Hippocampal formation (tissue), 2 donors: ENCODE data around the gene CPNE5.
"Not testable (repeated sequence)": the region's sequence is repeated elsewhere in the genome, so short reads cannot be mapped to it uniquely, and the experiment has no call there.

ENCODE experiments used
- DNase-seq, 2 donors: peaks; one replicate each; lab custom pipeline; 2025; lab: John Stamatoyannopoulos, UW

CPNE5 gene

GRCh38 chr6:36815962-36816735 is 23.1 kb downstream of the CPNE5 start:
- DNase-seq = no peak

DNA sequence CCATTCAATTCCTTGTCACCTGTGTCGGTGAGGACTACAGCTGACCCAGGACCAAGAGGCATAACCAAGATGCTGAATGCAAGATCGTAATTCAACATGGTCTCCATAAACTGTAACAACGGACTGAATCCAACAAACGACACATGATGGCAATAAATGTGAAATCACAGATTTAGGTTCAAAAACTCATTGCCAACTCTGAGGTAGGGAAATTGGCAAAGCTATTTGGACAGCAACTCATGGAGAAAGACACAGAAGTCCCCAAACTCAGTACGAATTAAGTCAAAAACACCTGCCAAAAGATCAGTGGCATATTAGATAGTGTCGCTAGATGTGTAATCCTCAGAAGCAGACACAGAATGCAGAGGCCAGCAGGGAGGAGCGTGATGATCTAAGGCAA is 25.0 kb downstream of the CPNE5 start:
- no peak for DNase-seq

GRCh38 chr6:36813526-36813925 is 25.7 kb downstream of the CPNE5 start:
- DNase-seq = no peak

DNA sequence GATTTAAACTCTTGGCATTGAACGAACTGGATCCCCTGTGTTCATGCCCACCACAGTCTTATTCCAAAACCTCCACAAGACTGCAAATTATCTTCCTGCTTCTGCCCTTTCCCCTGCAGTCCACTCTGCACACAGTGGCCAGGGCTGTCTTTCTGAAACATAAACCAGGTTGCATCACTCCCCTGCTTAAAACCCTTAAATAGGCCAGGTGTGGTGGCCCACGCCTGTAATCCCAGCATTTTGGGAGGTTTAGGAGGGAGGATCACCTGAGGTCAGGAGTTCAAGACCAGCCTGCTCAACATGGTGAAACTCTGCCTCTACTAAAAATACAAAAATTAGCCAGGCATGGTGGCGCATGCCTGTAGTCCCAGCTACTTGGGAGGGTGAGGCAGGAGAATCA is 26.2 kb downstream of the CPNE5 start:
- not testable (repeated sequence) for DNase-seq

- no peak for DNase-seq
These were observed 29.1 kb downstream of the CPNE5 start for GRCh38 chr6:36809941-36810803.

DNA sequence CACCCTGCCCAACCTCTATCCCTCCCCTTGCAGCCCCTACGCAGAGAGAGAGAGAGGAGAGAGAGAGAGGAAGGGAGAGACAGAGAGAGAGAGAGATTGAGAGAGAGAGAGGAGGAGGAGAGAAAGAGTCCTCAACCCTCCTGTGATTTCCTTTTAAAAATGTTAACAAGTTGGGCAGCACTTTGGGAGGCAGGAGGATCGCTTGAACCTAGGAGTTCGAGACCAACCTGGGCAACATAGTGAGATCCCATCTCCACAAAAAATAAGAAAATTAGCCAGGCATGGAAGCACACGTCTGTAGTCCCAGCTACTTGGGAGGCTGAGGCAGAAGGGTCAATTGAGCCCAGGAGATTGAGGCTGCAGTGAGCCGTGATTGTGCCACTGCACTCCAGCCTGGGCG is 30.1 kb downstream of the CPNE5 start:
- DNase-seq = no peak

DNA sequence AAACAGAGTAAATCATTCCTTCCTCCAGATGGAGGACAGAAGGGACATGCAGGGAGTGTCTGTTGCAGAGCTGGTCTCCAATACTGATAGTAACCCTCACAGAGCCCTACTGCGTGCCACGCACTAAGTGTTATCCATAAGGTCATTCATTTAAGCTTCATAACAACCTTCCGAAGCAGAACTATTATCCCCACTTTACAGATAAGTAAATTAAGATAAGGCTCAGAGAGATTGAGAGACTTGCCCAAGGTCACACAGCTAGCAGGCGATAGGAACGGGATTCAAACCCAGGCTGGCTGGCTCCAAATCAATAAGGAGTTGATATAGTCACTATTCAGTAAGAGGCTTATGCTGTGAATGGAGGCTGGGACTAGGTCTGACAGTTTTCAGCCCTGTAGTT is 30.6 kb downstream of the CPNE5 start:
- DNase-seq = no peak

DNA sequence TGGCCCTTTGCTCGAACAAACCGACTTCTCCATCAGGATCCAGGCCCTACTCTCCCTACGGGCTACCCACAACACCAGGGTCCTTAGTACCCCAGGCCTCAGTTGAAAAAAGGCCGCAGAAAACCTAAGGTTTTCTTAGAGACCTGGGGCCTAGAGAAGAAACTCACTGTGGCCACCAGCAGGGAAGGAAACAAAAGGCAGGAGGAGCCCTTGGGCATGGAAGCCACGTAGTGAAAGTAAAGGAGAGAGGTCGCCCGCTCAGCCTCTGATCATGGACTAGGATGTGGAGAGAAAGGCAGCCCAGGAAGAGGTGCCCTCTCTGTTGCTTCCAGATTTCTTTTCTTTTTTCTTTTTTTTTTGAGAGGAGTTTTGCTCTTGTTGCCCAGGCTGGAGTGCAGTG is 31.5 kb downstream of the CPNE5 start:
- no peak for DNase-seq

DNA sequence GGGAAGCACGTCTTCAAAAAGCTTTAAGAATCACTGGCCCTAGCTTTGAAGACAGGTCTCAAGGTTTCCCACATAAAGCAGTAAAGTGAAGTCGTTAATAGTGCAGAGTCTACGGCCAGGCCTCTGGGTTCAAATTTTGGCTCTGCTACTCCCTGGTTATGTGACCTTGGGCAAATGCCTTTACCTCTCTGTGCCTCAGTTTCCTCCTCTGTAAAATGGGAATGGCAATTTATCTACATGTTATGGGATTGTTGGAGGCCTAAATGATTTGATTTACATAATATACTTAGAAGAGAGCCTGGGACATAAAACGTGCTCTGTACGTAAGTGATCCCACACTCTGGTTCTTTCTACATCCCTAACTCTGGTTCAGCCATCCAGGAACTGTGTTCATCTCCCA is 32.1 kb downstream of the CPNE5 start:
- no peak for DNase-seq

DNA sequence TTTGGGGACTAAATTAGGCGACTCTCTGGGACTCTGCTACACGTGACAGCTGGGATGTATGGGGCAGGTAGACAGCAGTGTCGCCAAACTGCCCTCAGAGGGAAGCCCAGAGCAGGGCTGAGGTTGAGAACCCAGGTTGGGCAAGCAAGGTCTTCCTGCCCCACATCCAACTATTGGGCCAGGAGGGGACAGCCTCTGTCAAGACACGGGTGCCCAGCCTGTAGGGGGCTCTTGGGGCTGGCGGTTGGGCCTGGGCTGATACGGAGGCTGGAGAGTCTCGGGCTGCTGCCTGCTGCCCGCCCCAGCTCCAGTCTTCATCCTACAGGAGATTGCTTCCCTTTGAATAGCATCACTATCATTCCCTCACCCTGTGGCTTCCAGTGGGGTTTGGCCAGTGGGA is 33.3 kb downstream of the CPNE5 start:
- DNase-seq = no peak

DNA sequence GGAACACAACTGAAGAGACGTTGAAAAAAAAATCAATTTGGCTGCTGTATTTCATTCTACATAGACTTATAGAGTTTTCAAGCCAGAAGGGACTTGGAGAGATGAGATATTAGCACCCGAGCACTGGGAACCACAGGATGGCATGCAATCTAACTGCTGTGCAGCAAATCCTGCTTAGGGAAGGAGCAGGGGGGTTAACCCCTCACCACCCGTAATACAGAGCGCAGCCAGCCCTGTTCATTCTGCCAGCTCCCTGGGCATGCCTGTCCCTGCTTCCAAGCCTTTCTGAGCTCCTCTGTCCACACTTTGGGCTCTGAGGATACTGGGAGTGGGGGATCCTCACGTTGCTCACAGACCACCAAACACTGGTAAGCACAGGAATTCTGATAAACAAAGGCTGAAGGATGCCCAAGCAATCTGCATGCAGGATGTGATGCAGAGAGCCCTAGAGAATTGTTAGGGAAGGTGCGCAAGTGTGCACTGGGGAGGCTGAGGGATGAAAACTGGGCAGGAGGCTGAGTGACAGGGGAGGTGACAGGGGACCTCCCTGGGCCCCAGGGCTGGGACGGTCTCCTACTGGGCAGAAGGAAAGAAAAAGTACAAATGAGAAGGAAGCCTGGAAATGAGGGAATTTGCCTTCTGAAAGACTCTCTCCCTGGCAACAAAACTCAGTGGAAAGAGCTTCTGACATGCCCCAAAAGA is 34.0 kb downstream of the CPNE5 start:
- DNase-seq = no peak

DNA sequence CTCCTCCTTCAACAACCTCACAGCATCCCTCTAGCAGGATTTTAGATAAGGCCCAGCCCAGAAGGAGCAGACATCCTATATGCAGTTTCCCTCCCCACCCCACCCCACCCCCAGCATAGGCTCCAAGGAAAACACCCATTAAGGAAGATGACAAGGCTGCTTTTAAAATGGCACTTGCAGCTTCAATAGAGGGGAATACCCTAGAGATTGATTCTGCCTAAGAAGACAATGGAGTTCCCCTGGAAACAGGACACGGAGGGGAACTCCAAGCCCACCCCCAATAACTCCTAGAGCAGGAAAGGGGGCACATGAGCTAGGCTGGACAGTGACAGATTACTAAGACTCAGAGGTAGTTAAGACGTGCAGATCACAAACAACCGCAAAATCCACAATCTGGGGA is 34.7 kb downstream of the CPNE5 start:
- no peak for DNase-seq

DNA sequence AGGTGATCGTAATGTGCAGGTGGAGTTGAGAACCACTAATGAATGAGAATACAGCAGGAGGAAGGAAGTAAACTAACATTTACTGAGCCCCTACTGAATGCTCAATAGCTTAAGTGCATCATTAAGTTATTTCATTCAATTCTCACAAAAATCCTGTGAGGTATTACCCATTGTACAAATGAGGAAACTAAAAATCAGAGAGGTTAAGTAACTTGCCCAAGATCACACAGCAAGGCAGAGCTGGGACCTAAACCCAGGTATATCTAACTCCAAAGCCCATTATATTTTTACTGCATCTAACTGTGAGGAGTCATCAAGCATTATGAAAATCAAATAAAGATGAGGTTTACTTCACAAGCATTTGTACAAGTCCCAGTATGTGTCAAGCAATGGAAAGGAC is 35.3 kb downstream of the CPNE5 start:
- DNase-seq = no peak

DNA sequence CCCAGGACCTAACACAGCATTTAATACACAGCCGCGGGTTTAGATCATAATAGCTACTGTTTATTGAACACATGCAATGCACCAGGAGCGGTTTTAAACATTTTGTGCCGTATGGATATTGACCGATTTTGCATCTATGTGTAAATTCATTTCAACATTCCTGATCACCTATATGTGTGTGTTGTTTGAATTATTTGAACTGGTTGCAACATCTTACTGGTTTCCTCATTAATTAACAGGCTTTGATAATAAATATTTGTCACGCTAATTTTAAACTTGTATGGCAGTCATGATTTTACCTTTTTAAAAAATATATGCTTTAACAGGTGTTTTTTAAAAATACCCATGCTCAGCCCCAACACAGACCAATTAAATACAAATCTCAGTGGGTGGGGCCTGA is 35.8 kb downstream of the CPNE5 start:
- DNase-seq = no peak

DNA sequence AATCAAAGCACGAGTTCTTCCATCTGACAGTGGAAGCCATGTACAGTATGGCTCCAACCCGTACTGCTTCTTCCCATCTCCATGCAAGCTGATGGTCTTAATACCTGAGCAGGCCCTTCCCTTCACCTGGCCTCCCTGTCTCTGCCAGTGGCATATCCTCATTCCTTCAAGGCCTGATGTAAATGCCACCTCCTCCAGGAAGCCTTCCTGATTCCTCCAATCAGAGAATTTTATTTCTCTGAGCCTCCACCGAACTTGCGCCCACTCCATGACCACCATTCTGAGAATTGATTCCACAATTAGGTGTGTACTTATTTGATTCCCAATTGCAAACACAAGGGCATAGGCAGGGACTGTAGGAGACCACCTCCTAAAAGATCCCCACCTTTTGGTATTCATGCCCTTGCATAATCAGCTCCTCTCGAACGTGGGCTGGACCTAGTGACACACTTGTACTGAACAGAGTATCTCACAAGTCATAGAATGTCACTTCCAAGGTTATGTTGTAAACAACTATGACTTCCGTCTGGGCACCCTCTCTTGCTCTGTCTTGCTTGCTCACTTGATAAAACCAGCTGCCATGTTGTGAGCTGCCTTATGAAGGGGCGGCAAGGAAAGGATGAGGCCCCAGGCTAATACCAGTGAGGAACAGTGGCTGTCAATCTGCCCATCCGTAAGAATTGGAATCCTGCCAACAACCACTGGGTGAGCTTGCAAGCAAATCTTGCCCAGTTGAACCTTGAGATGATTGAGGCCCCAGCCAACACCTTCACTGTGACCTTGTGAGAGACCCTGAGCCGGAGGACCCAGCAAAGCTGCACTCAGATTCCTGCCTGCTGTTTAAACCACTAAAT is 38.8 kb downstream of the CPNE5 start:
- DNase-seq = no peak

DNA sequence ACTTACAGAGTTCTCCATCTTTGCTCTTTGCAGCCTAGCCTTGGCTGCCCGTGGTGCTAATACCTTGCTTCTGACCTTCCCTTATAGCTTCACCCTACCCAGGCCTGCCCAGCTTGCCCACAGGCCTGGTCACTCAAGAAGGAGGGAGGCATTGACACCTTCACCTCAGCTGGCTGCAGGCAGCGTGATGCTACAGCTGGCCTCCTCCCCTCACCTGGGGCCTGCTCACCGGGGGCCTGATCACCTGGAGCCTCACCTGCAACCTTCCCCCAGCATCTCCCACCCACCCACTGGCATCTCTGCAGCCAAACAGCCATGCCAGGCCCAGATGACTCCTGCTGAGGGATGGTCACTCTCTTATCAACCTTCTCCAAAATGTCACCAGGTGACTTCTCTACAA is 40.4 kb downstream of the CPNE5 start:
- no peak for DNase-seq

GRCh38 chr6:36797653-36798052 is 41.6 kb downstream of the CPNE5 start:
- DNase-seq = no peak

DNA sequence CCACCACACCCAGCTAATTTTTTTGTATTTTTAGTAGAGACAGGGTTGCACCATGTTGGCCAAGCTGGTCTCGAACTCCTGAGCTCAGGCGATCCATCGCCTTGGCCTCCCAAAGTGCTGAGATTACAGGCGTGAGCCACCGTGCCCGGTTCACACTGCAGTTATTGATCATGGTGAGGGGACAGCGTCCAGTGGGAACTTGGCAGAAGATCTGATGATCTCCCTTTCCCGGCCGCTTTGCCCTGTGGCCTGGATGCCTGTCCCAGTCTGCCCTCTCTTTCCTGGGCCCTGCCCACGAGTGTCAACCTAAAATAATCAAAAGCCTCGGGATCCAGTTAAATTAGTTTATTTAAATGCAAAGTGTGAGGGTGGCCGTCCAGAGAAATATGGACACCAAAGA is 42.2 kb downstream of the CPNE5 start:
- DNase-seq = no peak

DNA sequence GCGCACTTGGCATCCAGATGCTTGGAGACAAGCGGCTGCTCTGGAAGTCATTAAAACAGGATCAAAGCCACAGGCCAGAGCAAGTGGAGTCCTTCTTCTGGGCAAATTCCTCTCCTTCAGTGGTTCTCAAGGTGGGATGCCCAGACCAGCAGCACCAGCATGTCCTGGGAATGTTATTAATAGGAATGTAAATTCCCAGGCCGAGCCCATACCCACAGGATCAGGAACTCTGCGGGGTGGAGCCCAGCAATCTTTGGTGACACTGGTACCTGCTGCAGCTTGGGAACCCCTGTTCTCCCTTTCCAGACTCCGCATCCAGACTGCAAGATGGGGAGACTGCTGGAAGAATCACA is 44.6 kb downstream of the CPNE5 start:
- DNase-seq = no peak

DNA sequence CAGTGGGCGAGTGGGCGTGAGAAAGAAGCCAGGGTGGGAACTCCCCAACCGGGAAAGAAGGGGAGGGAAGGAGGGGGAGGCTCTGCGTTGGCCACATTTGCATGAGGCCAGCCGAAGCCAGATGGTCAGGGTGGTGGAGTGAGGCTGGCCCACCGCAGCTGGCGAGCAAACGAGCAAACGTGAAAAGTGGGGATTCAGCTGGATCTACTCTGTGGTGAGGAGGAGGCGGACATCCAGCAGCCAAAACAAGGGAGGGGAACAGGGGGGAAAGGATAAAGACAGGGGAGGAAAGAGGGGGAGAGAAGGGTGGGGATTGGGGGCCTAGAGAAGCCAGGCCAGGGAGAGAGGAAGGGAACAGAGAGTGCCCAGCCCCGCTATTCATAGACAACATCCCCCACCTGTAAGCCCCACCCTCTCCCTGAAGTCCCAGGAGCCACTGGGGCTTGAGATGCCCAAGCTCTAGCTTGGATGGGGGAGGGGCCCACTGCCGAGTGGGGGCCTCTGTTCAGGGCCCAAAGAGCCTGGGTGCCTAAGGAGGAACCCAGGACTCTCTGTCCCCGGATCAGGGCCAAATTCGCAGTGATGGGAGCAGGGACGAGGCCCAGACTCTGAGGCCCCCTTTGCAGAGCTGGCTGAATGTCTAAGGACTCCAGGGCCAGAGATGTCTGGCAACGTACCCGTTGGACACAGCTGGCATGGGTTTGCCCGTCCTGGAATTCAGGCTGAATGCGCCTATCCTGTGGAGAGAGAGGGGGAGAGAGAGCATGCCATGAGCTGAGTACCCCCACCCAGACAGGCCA is 45.1 kb downstream of the CPNE5 start:
- DNase-seq = no peak

DNA sequence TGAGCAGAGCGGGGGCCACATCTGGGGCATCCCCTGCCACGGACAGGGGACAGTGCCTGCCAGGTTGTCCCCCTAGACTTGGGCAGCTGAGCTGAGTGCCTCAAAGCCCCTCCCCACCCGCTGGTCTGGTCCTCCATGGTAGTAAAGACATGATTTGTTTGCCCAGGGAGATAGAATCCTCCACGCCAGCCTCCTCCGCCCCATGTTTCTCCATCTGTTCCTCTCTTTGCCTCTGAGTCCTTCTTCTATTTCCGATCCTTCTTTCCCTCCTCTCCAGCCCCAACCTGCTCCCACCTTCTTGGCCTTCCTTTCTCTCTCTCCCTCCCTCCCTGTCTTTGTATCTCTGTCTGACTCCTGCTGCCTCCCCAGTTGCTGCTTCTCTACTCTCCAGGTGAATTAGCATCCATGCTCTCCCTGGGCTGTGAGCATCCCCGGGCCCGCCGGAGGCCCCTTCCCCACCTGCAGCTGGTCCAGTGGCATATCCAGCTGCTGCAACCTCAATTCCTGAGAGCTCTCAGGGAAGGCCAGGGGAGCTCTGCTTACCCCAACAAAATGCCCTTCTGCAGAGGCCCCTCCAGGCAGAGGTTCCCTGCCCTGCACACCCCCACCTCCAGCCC is 45.8 kb downstream of the CPNE5 start:
- DNase-seq = peak in 1 of 2 donors; percentile 24
